A549 (cell line): ENCODE data around the gene TTC27. TPM values are rescaled to one million over a fixed set of nuclear protein-coding genes. Genes with fewer than 3 reads are reported as not detected.

ENCODE experiments used
- ATAC-seq, 2 experiments: fragments of 200-7000 bp in 1 of 2; fragments of >200 bp in 1 of 2; cut with Nextera tagmentation in 1 of 2; cut with Tn5 transposase in 1 of 2; 3 replicates each; pipeline versions ENCODE4 v1.8.0 to v1.9.1; 2018 to 2020; ENCODE audit warnings: mild to moderate bottlenecking in 1 of 2, moderate library complexity in 1 of 2
- CTCF ChIA-PET: fragments of 300-600 bp; sonication (Branson Sonifier 250); formaldehyde crosslinking; extraction: SDS; loops from one replicate; lab custom pipeline; 2021; ENCODE audit warnings: antibody characterized with exemption, inconsistent platforms; lab: Yijun Ruan, JAX
- POLR2A ChIA-PET: fragments of 350-600 bp; formaldehyde crosslinking; extraction: SDS; loops from one replicate; lab custom pipeline; 2021; ENCODE audit warnings: antibody characterized with exemption, inconsistent platforms; lab: Yijun Ruan, JAX
- DNase-seq, 2 experiments: peaks; one replicate each; pipeline versions ENCODE4 v3.0.0 to v3.0.0-alpha.2; 2011 to 2016; ENCODE audit warnings: low read depth in 1 of 2, low spot score in 1 of 2
- FAIRE-seq: peaks from 2 replicates; lab custom pipeline; 2011; peaks lifted over from hg19 to GRCh38; lab: Jason Lieb, UNC
- H3K27ac ChIP-seq, 2 experiments: fragments of >200 bp; sonication (Bioruptor Twin); formaldehyde crosslinking; 3 replicates each; pipeline ENCODE4 v1.5.1; 2016 to 2017
- H3K4me1 ChIP-seq: fragments of >200 bp; sonication (Bioruptor Twin); formaldehyde crosslinking; 3 replicates; pipeline ENCODE4 v1.6.1; 2016
- H3K4me2 ChIP-seq: fragments of >200 bp; sonication (Bioruptor Twin); formaldehyde crosslinking; 3 replicates; pipeline ENCODE4 v1.6.1; 2016
- H3K4me3 ChIP-seq: fragments of >200 bp; sonication (Bioruptor Twin); formaldehyde crosslinking; 3 replicates; pipeline ENCODE4 v1.5.1; 2016
- H3K9me3 ChIP-seq: fragments of >200 bp; sonication (Bioruptor Twin); formaldehyde crosslinking; 3 replicates; pipeline ENCODE4 v1.6.1; 2016
- BHLHE40 ChIP-seq: IDR thresholded peaks from 2 replicates; pipeline ENCODE4 v1.6.1; 2012; ENCODE audit warnings: low read depth, low read length, inconsistent platforms
- CBX2 ChIP-seq: fragments of 200-600 bp; sonication (generic); IDR thresholded peaks from 2 replicates; pipeline ENCODE4 v1.6.1; 2016; ENCODE audit warnings: low read depth, mild to moderate bottlenecking, borderline replicate concordance
- E2F6 ChIP-seq: IDR thresholded peaks from 2 replicates; pipeline ENCODE4 v1.6.1; 2012; ENCODE audit warnings: low read depth, borderline replicate concordance
- EHF ChIP-seq: fragments of 250-450 bp; sonication (Bioruptor Pico); IDR thresholded peaks from 2 replicates; pipeline ENCODE4 v1.5.0; 2020; ENCODE audit warnings: mild to moderate bottlenecking
- EHMT2 ChIP-seq: fragments of 200-600 bp; sonication (generic); IDR thresholded peaks from 2 replicates; pipeline ENCODE4 v1.6.1; 2016; ENCODE audit warnings: antibody characterized with exemption, low read depth, mild to moderate bottlenecking, moderate library complexity
- GATA3 ChIP-seq: IDR thresholded peaks from 2 replicates; pipeline ENCODE4 v1.6.1; 2012; ENCODE audit warnings: borderline replicate concordance
- HES2 ChIP-seq: fragments of >200 bp; sonication (Bioruptor Twin); formaldehyde crosslinking; IDR thresholded peaks from 2 replicates; pipeline ENCODE4 v1.6.1; 2016
- HEYL ChIP-seq: fragments of 250-450 bp; sonication (Bioruptor Pico); IDR thresholded peaks from 2 replicates; pipeline ENCODE4 v1.8.0; 2021; ENCODE audit warnings: mild to moderate bottlenecking, moderate library complexity
- HOXA7 ChIP-seq: fragments of 250-450 bp; sonication (Bioruptor Pico); IDR thresholded peaks from 2 replicates; pipeline ENCODE4 v1.5.0; 2020; ENCODE audit warnings: mild to moderate bottlenecking, moderate library complexity
- KDM5A ChIP-seq: fragments of 200-600 bp; sonication (generic); IDR thresholded peaks from 2 replicates; pipeline ENCODE4 v1.6.1; 2016; ENCODE audit warnings: antibody characterized with exemption, mild to moderate bottlenecking
- MAFK ChIP-seq: fragments of 450-650 bp; IDR thresholded peaks from 2 replicates; pipeline ENCODE4 v1.6.1; 2014; ENCODE audit not compliant: partially characterized antibody
- PBX3 ChIP-seq: IDR thresholded peaks from 2 replicates; pipeline ENCODE4 v1.6.1; 2012
- POLR2A ChIP-seq: IDR thresholded peaks from 2 replicates; pipeline ENCODE4 v1.6.1; 2012; ENCODE audit warnings: mild to moderate bottlenecking, low read length
- SMC3 ChIP-seq: fragments of >200 bp; sonication (Bioruptor Twin); formaldehyde crosslinking; IDR thresholded peaks from 3 replicates; pipeline ENCODE4 v1.6.1; 2018; ENCODE audit warnings: inconsistent platforms
- ZNF302 ChIP-seq: fragments of 250-450 bp; sonication (Bioruptor Pico); IDR thresholded peaks from 2 replicates; pipeline ENCODE4 v1.9.0; 2021; ENCODE audit warnings: inconsistent platforms, mild to moderate bottlenecking, moderate library complexity
- WGBS: methylation state at CpG from one replicate; pipeline ENCODE4 v1.1.6; 2017; ENCODE audit errors: missing lambda C conversion rate; 5-methylcytosine and 5-hydroxymethylcytosine counted together
- polyA plus RNA-seq, 4 experiments: library from polyadenylated mRNA; depleted of rRNA in 3 of 4; stranded (reverse); fragments of >200 nt; fragmentation: RNase III in 1 of 4; extraction: RNeasy Plus Mini Kit Qiagen cat#74134 plus additional on column Dnase treatment in 1 of 4; gene quantifications; 2 replicates in 3 of 4; 3 replicates in 1 of 4; pipeline ENCODE4 v1.2.3, GENCODE V29; 2011 to 2017
- TF ChIP-seq, protein P1 (sequence below): fragments of >200 bp; sonication (Bioruptor Twin); formaldehyde crosslinking; IDR thresholded peaks from 3 replicates; pipeline ENCODE4 v1.5.1; 2016
- TF ChIP-seq, protein P2 (sequence below): fragments of 250-450 bp; sonication (Bioruptor Pico); IDR thresholded peaks from 2 replicates; pipeline ENCODE4 v1.5.0; 2021; ENCODE audit warnings: mild to moderate bottlenecking, moderate library complexity, borderline replicate concordance

TTC27 gene
- polyA plus RNA-seq, 2 of the 4 experiments (the other 2 are of a cell fraction), result 21.7 to 56.2 TPM

DNA sequence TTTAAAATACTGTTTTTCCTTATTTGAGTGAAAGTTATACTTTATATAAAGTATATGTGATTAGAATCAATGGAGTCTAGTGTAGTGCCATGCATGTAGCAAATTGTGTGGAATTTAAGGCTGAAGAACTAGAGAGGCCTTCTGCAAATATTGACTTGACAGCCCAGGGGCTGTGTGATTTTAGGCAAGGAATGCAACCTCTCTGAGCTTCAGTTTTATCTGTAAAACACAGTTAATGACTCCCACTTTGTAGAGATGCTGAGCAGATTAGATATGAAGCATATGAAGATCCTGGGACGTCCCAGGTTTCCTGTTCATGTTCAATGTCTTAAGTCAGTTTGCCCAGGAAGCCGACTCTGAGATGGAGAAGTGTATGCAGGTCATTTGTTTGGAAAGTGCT is 235.5 kb downstream of the TTC27 start:
- peaks cover 40% of the 10 kb centered on the region for H3K4me1 ChIP-seq
- POLR2A ChIA-PET, result no interaction called here
- FAIRE-seq, result no peak
- WGBS, result 82% methylated on average over 2 of the region's 2 CpGs
- H3K27ac ChIP-seq, result peak overlapping the region; percentile 66 to 72
- H3K9me3 ChIP-seq, result no peaks in the 10 kb centered on the region
- DNase-seq, result no peak
- H3K4me3 ChIP-seq, result no peak overlapping the region
- CTCF ChIA-PET, result interaction anchor here (0.7 to 1.5 kb wide), 7 partner anchors 8 to 171 kb away, joined by 3 to 5 read pairs (median 3); no protein-coding TSS in a partner anchor
- TF ChIP-seq POLR2A, result no peak
- TF ChIP-seq, protein P1, sequence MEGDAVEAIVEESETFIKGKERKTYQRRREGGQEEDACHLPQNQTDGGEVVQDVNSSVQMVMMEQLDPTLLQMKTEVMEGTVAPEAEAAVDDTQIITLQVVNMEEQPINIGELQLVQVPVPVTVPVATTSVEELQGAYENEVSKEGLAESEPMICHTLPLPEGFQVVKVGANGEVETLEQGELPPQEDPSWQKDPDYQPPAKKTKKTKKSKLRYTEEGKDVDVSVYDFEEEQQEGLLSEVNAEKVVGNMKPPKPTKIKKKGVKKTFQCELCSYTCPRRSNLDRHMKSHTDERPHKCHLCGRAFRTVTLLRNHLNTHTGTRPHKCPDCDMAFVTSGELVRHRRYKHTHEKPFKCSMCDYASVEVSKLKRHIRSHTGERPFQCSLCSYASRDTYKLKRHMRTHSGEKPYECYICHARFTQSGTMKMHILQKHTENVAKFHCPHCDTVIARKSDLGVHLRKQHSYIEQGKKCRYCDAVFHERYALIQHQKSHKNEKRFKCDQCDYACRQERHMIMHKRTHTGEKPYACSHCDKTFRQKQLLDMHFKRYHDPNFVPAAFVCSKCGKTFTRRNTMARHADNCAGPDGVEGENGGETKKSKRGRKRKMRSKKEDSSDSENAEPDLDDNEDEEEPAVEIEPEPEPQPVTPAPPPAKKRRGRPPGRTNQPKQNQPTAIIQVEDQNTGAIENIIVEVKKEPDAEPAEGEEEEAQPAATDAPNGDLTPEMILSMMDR, result no peak
- TF ChIP-seq SMC3, result no peak
- no peak for TF ChIP-seq E2F6
- TF ChIP-seq, protein P2, sequence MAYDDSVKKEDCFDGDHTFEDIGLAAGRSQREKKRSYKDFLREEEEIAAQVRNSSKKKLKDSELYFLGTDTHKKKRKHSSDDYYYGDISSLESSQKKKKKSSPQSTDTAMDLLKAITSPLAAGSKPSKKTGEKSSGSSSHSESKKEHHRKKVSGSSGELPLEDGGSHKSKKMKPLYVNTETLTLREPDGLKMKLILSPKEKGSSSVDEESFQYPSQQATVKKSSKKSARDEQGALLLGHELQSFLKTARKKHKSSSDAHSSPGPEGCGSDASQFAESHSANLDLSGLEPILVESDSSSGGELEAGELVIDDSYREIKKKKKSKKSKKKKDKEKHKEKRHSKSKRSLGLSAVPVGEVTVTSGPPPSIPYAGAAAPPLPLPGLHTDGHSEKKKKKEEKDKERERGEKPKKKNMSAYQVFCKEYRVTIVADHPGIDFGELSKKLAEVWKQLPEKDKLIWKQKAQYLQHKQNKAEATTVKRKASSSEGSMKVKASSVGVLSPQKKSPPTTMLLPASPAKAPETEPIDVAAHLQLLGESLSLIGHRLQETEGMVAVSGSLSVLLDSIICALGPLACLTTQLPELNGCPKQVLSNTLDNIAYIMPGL (CRISPR knock-in tag), result no peak
- no peak for TF ChIP-seq EHF
- no peak for TF ChIP-seq BHLHE40
- no peak for TF ChIP-seq HOXA7 (CRISPR knock-in tag)
- TF ChIP-seq GATA3, result no peak
- TF ChIP-seq ZNF302 (CRISPR knock-in tag), result no peak
- no peak for TF ChIP-seq HES2
- no peak for TF ChIP-seq HEYL (CRISPR knock-in tag)
- TF ChIP-seq MAFK, result no peak
- no peak for TF ChIP-seq KDM5A
- no peak for TF ChIP-seq EHMT2
- no peak for TF ChIP-seq PBX3
- H3K4me2 ChIP-seq, result peak overlapping the region; percentile 22; the same call in 2 of the 3 replicates
- no peak for ATAC-seq

DNA sequence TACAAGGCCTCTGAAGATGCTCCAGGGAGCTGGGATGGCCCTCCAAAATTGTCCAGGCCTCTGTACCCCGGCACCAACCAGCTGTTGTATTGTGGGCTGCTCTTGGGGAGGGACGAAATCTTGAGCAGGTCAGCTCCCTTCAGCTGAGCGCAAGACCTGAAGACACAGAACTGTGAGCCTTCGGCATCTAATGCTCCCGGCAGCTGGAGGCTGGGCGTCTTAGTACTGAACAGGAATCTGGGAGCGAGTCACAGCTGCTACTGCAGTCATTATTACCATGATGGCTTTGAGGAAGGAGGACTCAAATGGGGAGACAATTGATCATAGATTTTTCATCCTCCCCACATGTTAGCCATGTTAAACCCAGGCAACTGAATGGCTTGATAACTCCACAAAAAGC is 236.0 kb downstream of the TTC27 start:
- CTCF ChIA-PET, result interaction anchor here (0.7 to 1.5 kb wide), 7 partner anchors 9 to 170 kb away, joined by 3 to 5 read pairs (median 3); no protein-coding TSS in a partner anchor
- no peak for DNase-seq
- H3K4me1 ChIP-seq, result peaks cover 40% of the 10 kb centered on the region
- TF ChIP-seq CBX2 (no peak), SMC3 (no peak)
- TF ChIP-seq, all 56 proteins: peak for 0
- no peak for FAIRE-seq
- Histone ChIP-seq H3K4me3 (no peak overlapping the region), H3K27ac (peak overlapping the region; percentile 66 to 72), H3K4me2 (peak overlapping the region; percentile 55), H3K9me3 (no peaks in the 10 kb centered on the region)
- ATAC-seq, result peak in 1 of 2 experiments; percentile 47; a peak in 3 of 6 replicates
- POLR2A ChIA-PET, result no interaction called here
- 83% methylated on average over 6 of the region's 7 CpGs for WGBS
